Chondrocyte (in vitro differentiated cells): ENCODE results near the gene UBAP2L. TPM values are rescaled to one million over a fixed set of nuclear protein-coding genes. Genes with fewer than 3 reads are reported as not detected.
A peak's percentile ranks its signal among the peaks of the same experiment; 100 is the strongest.

Experiments used
- DNase-seq: peaks from one replicate; pipeline ENCODE4 v3.0.0; 2021; ENCODE audit warnings: mixed read lengths, low spot score
- H3K27ac Mint-ChIP-seq: one replicate; pipeline ENCODE4 v1.8.0; 2021; ENCODE audit warnings: mild to moderate bottlenecking, moderate library complexity, mixed read lengths; ENCODE audit not compliant: unreplicated experiment
- H3K27me3 Mint-ChIP-seq: 2 replicates; pipeline ENCODE4 v1.8.0; 2021; ENCODE audit warnings: low read depth, mixed read lengths
- H3K36me3 Mint-ChIP-seq: 2 replicates; pipeline ENCODE4 v1.8.0; 2021; ENCODE audit warnings: low read depth, mixed read lengths
- H3K4me1 Mint-ChIP-seq: 2 replicates; pipeline ENCODE4 v1.8.0; 2021; ENCODE audit warnings: low read depth, mild to moderate bottlenecking, mixed read lengths
- H3K4me3 Mint-ChIP-seq: one replicate; pipeline ENCODE4 v1.8.0; 2021; ENCODE audit warnings: mild to moderate bottlenecking, moderate library complexity, mixed read lengths; ENCODE audit not compliant: unreplicated experiment
- H3K9me3 Mint-ChIP-seq: 2 replicates; pipeline ENCODE4 v1.8.0; 2021; ENCODE audit warnings: low read depth, mixed read lengths
- CTCF ChIP-seq: fragments of 200-600 bp; sonication (generic); IDR thresholded peaks from 2 replicates; pipeline ENCODE4 v1.5.0; 2021; ENCODE audit warnings: antibody characterized with exemption, mild to moderate bottlenecking, moderate library complexity
- total RNA-seq: library from RNA; stranded (reverse); gene quantifications from 3 replicates; pipeline ENCODE4 v1.2.1, GENCODE V29; 2021

The UBAP2L gene
- total RNA-seq, 1 donor from 2014 or later, result 186 TPM

GRCh38 chr1:154218545-154218944, 2.2 kb upstream of the UBAP2L start:
- Mint-ChIP-seq H3K36me3 (peaks cover 16% of the 10 kb centered on the region), H3K9me3 (no peaks in the 10 kb centered on the region), H3K4me1 (peaks cover 45% of the 10 kb centered on the region)

GRCh38 chr1:154219541-154219940, 1.2 kb upstream of the UBAP2L start:
- Mint-ChIP-seq H3K9me3 (no peaks in the 10 kb centered on the region), H3K4me3 (peak overlapping the region; percentile 97), H3K27ac (peak overlapping the region; percentile 100), H3K27me3 (no peaks in the 10 kb centered on the region), H3K4me1 (peaks cover 52% of the 10 kb centered on the region), H3K36me3 (peaks cover 11% of the 10 kb centered on the region)
- DNase-seq, result no peak
- TF ChIP-seq CTCF, result no peak

More at GRCh38 chr1:154218545-154218944, 2.2 kb upstream of the UBAP2L start:
- H3K4me3 Mint-ChIP-seq, result peak overlapping the region; percentile 97
- no peaks in the 10 kb centered on the region for H3K27me3 Mint-ChIP-seq
- DNase-seq, result no peak
- H3K27ac Mint-ChIP-seq, result no peak overlapping the region
- no peak for TF ChIP-seq CTCF

DNA sequence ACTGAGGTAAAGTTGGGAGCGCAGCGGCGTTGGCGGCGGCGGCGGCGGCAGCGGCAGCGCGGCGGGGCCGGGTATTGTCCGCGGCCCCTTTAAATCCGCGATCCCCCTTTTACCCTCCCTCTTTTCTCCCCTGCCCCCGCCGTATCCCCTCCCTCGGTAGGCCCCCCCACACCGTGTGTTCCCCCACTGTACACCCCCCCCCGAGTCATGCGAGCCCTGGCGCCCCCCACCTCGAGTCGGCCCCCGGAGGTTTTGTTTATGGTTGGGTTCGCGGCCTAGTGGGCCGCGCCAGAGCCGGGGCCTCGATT, 169 bp downstream of the UBAP2L start:
- Mint-ChIP-seq H3K9me3 (no peaks in the 10 kb centered on the region), H3K4me1 (peaks cover 60% of the 10 kb centered on the region), H3K4me3 (peak overlapping the region; percentile 97), H3K36me3 (peaks cover 13% of the 10 kb centered on the region), H3K27ac (peak overlapping the region; percentile 100), H3K27me3 (no peaks in the 10 kb centered on the region)
- no peak for TF ChIP-seq CTCF
- DNase-seq, result no peak

GRCh38 chr1:154221278-154222001, 685 bp downstream of the UBAP2L start:
- no peaks in the 10 kb centered on the region for H3K9me3 Mint-ChIP-seq
- TF ChIP-seq CTCF, result no peak
- peaks cover 18% of the 10 kb centered on the region for H3K36me3 Mint-ChIP-seq
- H3K27ac Mint-ChIP-seq, result peak overlapping the region; percentile 97
- peaks cover 60% of the 10 kb centered on the region for H3K4me1 Mint-ChIP-seq
- no peak for DNase-seq
- peak overlapping the region; percentile 97 for H3K4me3 Mint-ChIP-seq
- no peaks in the 10 kb centered on the region for H3K27me3 Mint-ChIP-seq

- no peaks in the 10 kb centered on the region for H3K27me3 Mint-ChIP-seq
- H3K9me3 Mint-ChIP-seq, result no peaks in the 10 kb centered on the region
These were observed 1.8 kb downstream of the UBAP2L start for GRCh38 chr1:154222518-154222917.

More at GRCh38 chr1:154222518-154222917, 1.8 kb downstream of the UBAP2L start:
- DNase-seq, result no peak
- Mint-ChIP-seq H3K4me1 (peaks cover 56% of the 10 kb centered on the region), H3K4me3 (peak overlapping the region; percentile 97), H3K36me3 (peaks cover 18% of the 10 kb centered on the region), H3K27ac (peak overlapping the region; percentile 97)
- no peak for TF ChIP-seq CTCF
